Muscle of leg (tissue), 11 donors: ENCODE results near the gene PABPN1L. TPM values are rescaled to one million over a fixed set of nuclear protein-coding genes. Genes with fewer than 3 reads are reported as not detected.
"Not testable (repeated sequence)": the region's sequence is repeated elsewhere in the genome, so short reads cannot be mapped to it uniquely, and the experiment has no call there.

Experiments
- DNase-seq: peaks from one replicate; pipeline ENCODE4 v3.0.0; 2013
- H3K27ac ChIP-seq: one replicate; pipeline ENCODE4 v1.5.1; 2013; ENCODE audit warnings: mild to moderate bottlenecking, low read length, control low read depth
- H3K27me3 ChIP-seq: one replicate; pipeline ENCODE4 v1.6.1; 2013; ENCODE audit warnings: low read length; ENCODE audit not compliant: control insufficient read depth, insufficient read depth
- H3K36me3 ChIP-seq: one replicate; pipeline ENCODE4 v1.6.1; 2013; ENCODE audit warnings: low read length; ENCODE audit not compliant: control insufficient read depth, insufficient read depth
- H3K4me1 ChIP-seq: one replicate; pipeline ENCODE4 v1.6.1; 2013; ENCODE audit warnings: low read length; ENCODE audit not compliant: control insufficient read depth, insufficient read depth
- H3K4me3 ChIP-seq: one replicate; pipeline ENCODE4 v1.5.1; 2013; ENCODE audit warnings: low read length, control low read depth
- H3K9me3 ChIP-seq: replicated peaks from 2 replicates; pipeline ENCODE4 v1.6.1; 2013; ENCODE audit warnings: low read depth, low read length; ENCODE audit not compliant: control insufficient read depth
- WGBS: methylation state at CpG from one replicate; pipeline ENCODE4 v1.1.5; 2013; ENCODE audit warnings: missing lambda C conversion rate; ENCODE audit not compliant: insufficient coverage; 5-methylcytosine and 5-hydroxymethylcytosine counted together
- polyA plus RNA-seq, 8 donors: library from polyadenylated mRNA; unstranded; fragments of 120-200 nt; gene quantifications; one replicate each; pipeline versions ENCODE4 v1.2.1 to v1.2.3, GENCODE V29; 2013; ENCODE audit warnings: inconsistent platforms in 1 of 8, low replicate concordance in 1 of 8; ENCODE audit not compliant: insufficient read length in 8 of 8, insufficient read depth in 1 of 8
- total RNA-seq: library from RNA; stranded (reverse); fragments of 120-200 nt; gene quantifications from one replicate; pipeline ENCODE4 v1.2.4, GENCODE V29; 2013

The PABPN1L gene
- total and polyA plus RNA-seq, 9 donors = 0.04 to 0.39 (median 0.14) TPM; not detected in 3

DNA sequence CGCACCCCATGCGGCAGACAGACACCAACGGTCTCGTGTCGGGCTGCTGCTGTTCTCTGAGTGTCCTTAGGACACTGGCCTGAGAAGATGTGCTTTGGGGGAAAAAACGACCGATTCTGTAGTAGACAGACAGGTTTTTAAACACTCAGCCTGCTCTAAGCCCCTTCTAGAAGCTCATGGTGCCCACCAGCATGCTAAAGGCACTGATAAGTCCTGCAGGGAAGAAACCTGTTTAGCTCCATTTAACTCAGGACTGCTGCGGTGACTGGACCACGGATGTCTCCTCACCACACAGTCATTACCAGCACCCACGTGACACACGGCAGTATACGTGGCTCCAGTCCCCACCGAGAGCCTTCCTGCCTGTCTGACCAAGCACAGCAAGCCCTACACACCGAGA is 35.7 kb downstream of the PABPN1L start:
- Histone ChIP-seq H3K9me3 (no peaks in the 10 kb centered on the region), H3K27me3 (no peaks in the 10 kb centered on the region), H3K27ac (no peak overlapping the region), H3K4me1 (no peaks in the 10 kb centered on the region), H3K36me3 (peaks cover 24% of the 10 kb centered on the region), H3K4me3 (no peak overlapping the region)
- DNase-seq = no peak
- 95% methylated on average over 10 of the region's 14 CpGs for WGBS

DNA sequence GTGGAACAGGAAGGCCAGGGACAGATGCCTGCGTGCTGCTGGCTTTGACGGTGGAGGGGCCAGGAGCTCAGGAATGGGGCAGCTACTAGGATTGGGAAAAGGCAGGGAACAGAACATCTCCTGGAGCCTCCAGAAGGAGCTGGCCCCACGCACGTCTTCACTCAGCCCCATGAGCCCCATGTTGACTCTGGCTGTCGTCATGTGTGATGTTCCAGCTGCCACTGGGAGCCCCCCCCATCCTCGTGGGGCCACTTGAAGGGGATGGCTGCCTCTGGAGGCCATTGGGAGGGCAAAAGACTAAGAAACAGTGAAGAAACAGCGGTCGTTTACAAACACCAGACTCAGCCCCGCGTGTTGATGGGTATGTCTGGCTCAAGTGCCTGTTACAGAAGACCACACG is 36.2 kb downstream of the PABPN1L start:
- Histone ChIP-seq H3K4me3 (no peak overlapping the region), H3K36me3 (peaks cover 26% of the 10 kb centered on the region), H3K9me3 (no peaks in the 10 kb centered on the region), H3K4me1 (no peaks in the 10 kb centered on the region), H3K27me3 (no peaks in the 10 kb centered on the region), H3K27ac (no peak overlapping the region)
- DNase-seq = no peak
- 57% methylated on average over 8 of the region's 11 CpGs for WGBS

DNA sequence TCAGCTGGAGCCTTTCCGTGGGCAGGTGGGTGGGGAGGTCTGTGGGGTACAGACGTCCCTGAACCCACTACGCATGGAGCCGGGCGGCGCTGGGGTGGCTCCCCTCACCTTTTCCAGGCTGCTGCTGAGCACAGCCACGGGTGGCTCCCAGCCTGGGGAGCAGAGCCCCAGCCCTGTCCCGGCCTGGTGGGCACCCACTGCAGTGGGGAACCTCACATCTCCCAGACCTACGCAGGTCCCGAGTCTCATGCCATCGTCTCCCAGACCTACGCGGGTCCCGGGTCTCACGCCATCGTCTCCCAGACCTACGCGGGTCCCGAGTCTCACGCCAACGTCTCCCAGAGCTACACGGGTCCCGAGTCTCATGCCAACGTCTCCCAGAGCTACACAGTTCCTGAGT is 37.7 kb downstream of the PABPN1L start:
- Histone ChIP-seq H3K9me3 (no peaks in the 10 kb centered on the region), H3K36me3 (peaks cover 30% of the 10 kb centered on the region), H3K27ac (no peak overlapping the region), H3K4me1 (no peaks in the 10 kb centered on the region), H3K4me3 (no peak overlapping the region), H3K27me3 (no peaks in the 10 kb centered on the region)
- WGBS = 89% methylated on average over 24 of the region's 24 CpGs
- DNase-seq = no peak

DNA sequence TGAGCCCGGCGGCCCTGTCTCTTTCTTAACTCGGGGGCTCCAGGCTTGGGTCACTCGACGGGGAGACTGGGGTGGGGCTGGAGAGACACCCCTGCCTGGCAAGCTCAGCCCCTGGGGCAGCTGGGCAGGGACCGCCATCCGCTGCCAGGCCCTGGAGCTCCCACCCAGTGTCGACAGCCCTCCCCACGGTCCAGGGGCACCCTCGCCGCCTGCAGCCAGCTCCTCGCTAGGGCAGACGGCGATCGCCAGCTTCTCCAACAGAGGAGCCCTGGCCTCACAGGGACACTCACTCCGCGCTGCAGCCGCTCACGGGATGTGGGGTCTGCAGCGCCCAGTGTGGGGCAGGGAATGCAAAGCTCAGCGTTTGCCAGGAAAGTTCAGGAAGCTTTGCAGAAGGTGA is 38.7 kb downstream of the PABPN1L start:
- H3K36me3 ChIP-seq = peaks cover 34% of the 10 kb centered on the region
- 81% methylated on average over 21 of the region's 21 CpGs for WGBS
- H3K4me1 ChIP-seq = no peaks in the 10 kb centered on the region
- no peak overlapping the region for H3K27ac ChIP-seq
- H3K4me3 ChIP-seq = no peak overlapping the region
- H3K9me3 ChIP-seq = no peaks in the 10 kb centered on the region
- no peaks in the 10 kb centered on the region for H3K27me3 ChIP-seq
- no peak for DNase-seq

DNA sequence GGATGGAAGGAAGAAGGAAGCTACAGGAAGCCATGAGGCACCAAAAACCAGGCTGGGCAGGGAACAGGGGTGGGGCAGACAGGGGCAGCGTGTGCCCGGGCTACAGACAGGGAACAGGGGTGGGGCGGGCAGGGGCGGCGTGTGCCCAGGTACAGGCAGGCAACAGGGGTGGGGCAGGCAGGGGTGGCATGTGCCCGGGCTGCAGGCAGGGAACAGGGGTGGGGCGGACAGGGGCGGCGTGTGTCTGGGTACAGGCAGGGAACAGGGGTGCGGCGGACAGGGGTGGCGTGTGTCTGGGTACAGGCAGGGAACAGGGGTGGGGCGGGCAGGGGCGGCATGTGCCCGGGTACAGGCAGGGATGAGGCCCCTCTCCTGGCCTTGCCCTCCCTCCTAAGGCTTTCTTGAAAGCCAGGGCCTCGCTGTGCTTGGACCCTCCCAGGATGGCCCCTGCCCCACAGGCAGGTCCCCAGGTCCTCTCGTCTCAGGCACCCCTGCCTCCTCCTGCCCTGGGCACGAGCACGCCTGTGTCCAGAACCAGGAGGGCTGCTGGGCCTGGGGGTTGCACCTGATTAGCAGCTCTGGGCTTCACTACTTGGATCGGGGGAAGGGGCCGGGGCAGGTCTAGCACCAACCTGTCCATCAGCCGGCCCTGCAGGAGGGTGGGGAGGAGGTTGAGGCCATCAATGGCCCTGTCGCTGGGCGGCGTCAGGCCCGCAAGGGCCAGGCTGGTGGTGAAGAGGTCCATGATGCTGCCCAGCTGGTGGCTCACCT is 40.2 kb downstream of the PABPN1L start:
- H3K36me3 ChIP-seq = peaks cover 48% of the 10 kb centered on the region
- 89% methylated on average over 20 of the region's 26 CpGs for WGBS

DNA sequence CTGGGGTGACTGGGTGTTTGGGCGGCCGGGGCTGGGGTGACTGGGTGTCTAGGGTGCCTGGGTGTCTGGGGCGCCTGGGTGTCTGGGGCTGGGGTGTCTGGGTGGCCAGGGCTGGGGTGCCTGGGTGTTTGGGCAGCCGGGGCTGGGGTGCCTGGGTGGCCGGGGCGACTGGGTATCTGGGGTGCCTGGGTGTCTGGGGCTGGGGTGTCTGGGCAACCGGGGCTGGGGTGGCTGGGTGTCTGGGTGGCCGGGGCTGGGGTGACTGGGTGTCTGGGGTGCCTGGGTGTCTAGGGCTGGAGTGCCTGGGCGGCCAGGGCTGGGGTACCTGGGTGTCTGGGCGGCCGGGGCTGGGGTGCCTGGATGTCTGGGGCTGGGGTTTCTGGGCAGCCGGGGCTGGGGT is 41.3 kb downstream of the PABPN1L start:
- WGBS = 95% methylated on average over 11 of the region's 12 CpGs
- no peak for DNase-seq
- H3K36me3 ChIP-seq = peaks cover 52% of the 10 kb centered on the region

More for the DNA sequence above, 40.2 kb downstream of the PABPN1L start:
- Histone ChIP-seq H3K4me3 (no peak overlapping the region), H3K9me3 (no peaks in the 10 kb centered on the region), H3K4me1 (no peaks in the 10 kb centered on the region), H3K27ac (no peak overlapping the region), H3K27me3 (no peaks in the 10 kb centered on the region)
- no peak for DNase-seq

DNA sequence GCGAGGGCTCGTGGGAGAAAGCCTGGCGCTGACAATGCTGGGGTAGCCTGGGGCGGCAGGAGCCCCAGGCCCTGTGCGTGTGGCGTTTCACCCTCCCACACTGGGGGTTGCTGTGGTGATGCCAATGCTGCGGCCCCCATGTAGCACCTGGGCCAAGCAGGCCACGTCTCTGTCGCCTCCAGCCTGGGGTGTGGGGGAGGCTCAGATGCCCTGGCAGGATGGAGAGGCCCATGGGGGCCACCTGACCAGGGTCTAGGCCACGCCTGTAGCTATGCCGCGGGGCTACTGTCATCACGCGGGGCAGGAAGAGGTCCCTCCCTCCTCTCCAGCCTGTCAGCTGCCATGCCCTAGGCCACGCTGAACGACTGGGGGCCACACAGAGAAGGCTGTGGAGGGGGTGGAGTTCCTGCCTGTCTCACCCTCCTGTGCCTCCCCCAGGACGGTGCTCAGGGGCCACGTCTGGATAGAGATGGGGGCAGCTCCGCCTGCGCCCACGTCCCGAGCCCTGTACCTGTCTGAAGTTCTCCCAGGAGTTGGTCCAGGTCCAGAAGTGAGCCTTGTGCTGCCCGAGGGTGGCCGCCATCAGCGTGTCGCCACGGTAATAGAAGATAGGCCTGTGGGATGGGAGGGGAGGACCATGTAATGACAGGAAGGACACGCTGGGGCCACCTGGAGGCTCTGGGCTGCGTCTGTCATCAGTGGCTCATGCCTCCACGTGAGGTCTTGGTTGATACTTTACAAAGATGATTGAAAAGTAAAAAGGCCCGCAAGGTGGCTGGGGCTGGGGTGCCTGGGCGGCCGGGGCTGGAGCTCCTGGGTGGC is 42.0 kb downstream of the PABPN1L start:
- Histone ChIP-seq H3K9me3 (no peaks in the 10 kb centered on the region), H3K27ac (no peak overlapping the region), H3K36me3 (peaks cover 50% of the 10 kb centered on the region), H3K27me3 (no peaks in the 10 kb centered on the region), H3K4me1 (peaks cover 5% of the 10 kb centered on the region), H3K4me3 (no peak overlapping the region)
- WGBS = 83% methylated on average over 22 of the region's 33 CpGs
- DNase-seq = no peak

More for the DNA sequence above, 41.3 kb downstream of the PABPN1L start:
- H3K4me1 ChIP-seq = peaks cover 5% of the 10 kb centered on the region
- H3K4me3 ChIP-seq = no peak overlapping the region
- no peak overlapping the region for H3K27ac ChIP-seq
- H3K9me3 ChIP-seq = no peaks in the 10 kb centered on the region
- H3K27me3 ChIP-seq = no peaks in the 10 kb centered on the region

DNA sequence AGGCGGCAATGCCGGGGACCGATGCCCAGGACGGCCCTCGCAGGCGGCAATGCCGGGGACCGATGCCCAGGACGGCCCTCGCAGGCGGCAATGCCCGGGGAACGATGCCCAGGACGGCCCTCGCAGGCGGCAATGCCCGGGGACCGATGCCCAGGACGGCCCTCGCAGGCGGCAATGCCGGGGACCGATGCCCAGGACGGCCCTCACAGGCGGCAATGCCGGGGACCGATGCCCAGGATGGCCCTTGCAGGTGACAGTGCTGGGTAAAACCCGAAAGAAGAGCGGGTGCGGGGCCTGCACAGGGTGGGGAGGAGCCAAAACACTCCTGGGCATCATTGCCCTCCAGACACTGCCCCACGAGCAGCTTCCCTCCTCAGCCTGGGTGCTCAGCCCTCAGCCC is 42.8 kb downstream of the PABPN1L start:
- H3K36me3 ChIP-seq = peaks cover 48% of the 10 kb centered on the region
- not testable (repeated sequence) for H3K4me3 ChIP-seq, DNase-seq, H3K9me3 ChIP-seq, H3K27ac ChIP-seq, H3K4me1 ChIP-seq, H3K27me3 ChIP-seq
- 96% methylated on average over 26 of the region's 31 CpGs for WGBS

DNA sequence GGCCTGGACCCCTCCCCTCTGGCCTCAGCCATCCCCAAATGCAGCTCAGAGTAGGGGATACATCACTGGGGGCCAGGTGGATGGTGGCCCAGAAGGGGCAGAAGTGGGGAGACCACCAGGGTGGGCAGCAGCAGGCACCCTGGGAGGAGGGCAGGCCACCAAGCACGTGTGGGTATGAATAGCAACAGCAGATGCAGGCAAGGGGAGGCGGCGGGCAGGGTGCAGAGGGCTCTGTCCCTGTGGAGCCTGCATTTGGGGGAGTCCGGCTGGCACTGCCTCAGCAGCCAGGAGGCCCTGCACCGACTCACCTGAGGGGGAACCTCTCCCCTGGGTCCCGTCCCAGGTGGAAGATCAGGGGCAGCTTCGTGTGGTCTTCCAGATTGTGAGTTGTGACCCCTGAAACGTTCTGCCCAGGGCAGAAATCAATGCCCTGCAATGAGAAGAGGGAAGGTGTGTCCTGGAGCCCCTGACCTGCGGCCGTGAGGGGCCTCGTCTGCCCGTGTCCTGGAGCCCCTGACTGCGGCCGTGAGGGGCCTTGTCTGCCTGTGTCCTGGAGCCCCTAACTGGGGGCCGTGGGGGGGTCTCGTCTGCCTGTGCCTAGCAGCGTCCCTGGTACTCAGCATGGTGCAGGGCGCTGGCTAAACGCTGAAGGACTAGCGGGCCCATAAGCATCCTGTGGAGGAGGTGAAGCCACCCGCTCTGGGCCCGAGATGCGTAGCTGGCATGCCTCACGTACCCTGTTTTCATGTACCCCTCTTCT is 44.0 kb downstream of the PABPN1L start:
- Histone ChIP-seq H3K9me3 (no peaks in the 10 kb centered on the region), H3K4me1 (peaks cover 5% of the 10 kb centered on the region), H3K4me3 (no peak overlapping the region), H3K36me3 (peaks cover 42% of the 10 kb centered on the region), H3K27me3 (no peaks in the 10 kb centered on the region), H3K27ac (no peak overlapping the region)
- 92% methylated on average over 18 of the region's 24 CpGs for WGBS
- DNase-seq = no peak
